Activated CD4-positive, alpha-beta T cell treated with anti-CD3 and anti-CD28 coated beads for 36 hours (primary cell): ENCODE data around the gene EIPR1. TPM values are rescaled to one million over a fixed set of nuclear protein-coding genes. Genes with fewer than 3 reads are reported as not detected.

Experiments used
- ATAC-seq: fragments of 200-7000 bp; cut with Tn5 transposase; one replicate; pipeline ENCODE4 v1.10.0; 2021; ENCODE audit warnings: mild to moderate bottlenecking, moderate library complexity
- CTCF ChIA-PET: fragments of 350-600 bp; sonication (Branson Sonifier 250); formaldehyde crosslinking; loops from one replicate; lab custom pipeline; 2021; ENCODE audit warnings: antibody characterized with exemption; lab: Charles Lee
- POLR2A ChIA-PET: fragments of 350-600 bp; sonication (Branson Sonifier 250); formaldehyde crosslinking; loops from one replicate; lab custom pipeline; 2021; ENCODE audit warnings: antibody characterized with exemption, inconsistent platforms; lab: Charles Lee
- DNase-seq: peaks from one replicate; pipeline ENCODE4 v3.0.0-alpha.2; 2020
- H3K27ac Mint-ChIP-seq: one replicate; pipeline ENCODE4 v1.8.0; 2021; ENCODE audit warnings: mixed read lengths
- H3K27me3 Mint-ChIP-seq: one replicate; pipeline ENCODE4 v1.8.0; 2021; ENCODE audit warnings: mixed read lengths
- H3K36me3 Mint-ChIP-seq: one replicate; pipeline ENCODE4 v1.8.0; 2021; ENCODE audit warnings: low read depth, mixed read lengths
- H3K4me1 Mint-ChIP-seq: one replicate; pipeline ENCODE4 v1.8.0; 2021; ENCODE audit warnings: mixed read lengths
- H3K4me3 Mint-ChIP-seq: one replicate; pipeline ENCODE4 v1.8.0; 2021; ENCODE audit warnings: mild to moderate bottlenecking, moderate library complexity, mixed read lengths
- H3K9me3 Mint-ChIP-seq: one replicate; pipeline ENCODE4 v1.8.0; 2021; ENCODE audit warnings: low read depth, mixed read lengths
- intact Hi-C, 2 experiments: fragments of 100-400 bp; cut with DNase I in 1 of 2; cut with micrococcal nuclease in 1 of 2; formaldehyde crosslinking; loops; one replicate each; pipeline versions ENCODE4 v1.14.2 to v1.15.1; 2022 to 2024; cut with DNase I, micrococcal nuclease
- total RNA-seq, 2 experiments: library from RNA; stranded (reverse); gene quantifications; one replicate each; pipeline ENCODE4 v1.2.3, GENCODE V29; 2021

Gene EIPR1
- total RNA-seq, 2 experiments from 2014 or later = 38.6 to 58.2 TPM

- Mint-ChIP-seq H3K36me3 (peaks cover 50% of the 10 kb centered on the region), H3K27me3 (no peaks in the 10 kb centered on the region), H3K4me1 (peaks cover 3% of the 10 kb centered on the region), H3K27ac (no peak overlapping the region), H3K9me3 (peaks cover 14% of the 10 kb centered on the region), H3K4me3 (no peak overlapping the region)
- no peak for ATAC-seq
- intact Hi-C loops = no loop called here
- POLR2A ChIA-PET = no interaction called here
- CTCF ChIA-PET = no interaction called here
- no peak for DNase-seq
Observed at GRCh38 chr2:3248754-3249475, 128.7 kb downstream of the EIPR1 start.

DNA sequence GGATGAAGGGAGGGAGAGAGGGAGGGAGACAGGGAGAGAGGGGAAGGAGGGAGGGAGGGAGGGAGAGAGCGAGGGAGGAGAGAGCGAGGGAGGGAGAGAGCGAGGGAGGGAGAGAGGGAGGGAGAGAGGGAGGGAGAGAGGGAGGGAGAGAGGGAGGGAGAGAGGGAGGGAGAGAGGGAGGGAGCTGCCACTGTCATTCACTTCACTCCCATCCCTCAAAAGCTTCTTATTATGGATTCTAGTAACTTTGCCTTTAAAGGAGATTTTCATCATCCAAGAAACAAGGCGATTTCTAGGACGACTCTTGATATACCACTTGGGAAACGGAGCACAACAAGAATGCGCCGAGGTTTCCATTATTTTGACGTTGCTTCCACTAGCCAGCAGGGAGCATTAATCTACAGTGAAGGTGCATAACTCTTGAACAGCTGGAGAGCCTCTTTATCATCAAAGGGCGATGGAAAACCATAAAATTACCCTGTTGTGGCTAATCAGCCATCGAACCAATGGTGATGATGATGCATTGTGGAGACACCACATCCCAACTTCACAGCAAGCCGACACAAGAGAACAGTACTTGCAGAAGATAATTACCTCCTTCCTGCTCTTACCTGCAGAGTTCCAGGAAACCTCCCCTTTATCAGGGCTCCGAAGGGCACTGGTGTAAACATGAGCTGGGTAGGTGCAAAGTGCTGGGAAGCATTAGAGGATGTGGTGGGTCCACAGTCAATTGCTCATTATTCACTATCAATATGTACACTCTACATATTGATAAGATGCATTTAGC lies 130.5 kb downstream of the EIPR1 start:
- ATAC-seq = no peak
- H3K27me3 Mint-ChIP-seq = no peaks in the 10 kb centered on the region
- ChIA-PET CTCF (interaction anchor here (1.3 kb wide), 1 partner anchor 13 kb away, joined by 5 read pairs; no protein-coding TSS in a partner anchor), POLR2A (no interaction called here)
- intact Hi-C loops = no loop called here
- H3K4me1 Mint-ChIP-seq = peaks cover 19% of the 10 kb centered on the region
- no peak overlapping the region for H3K27ac Mint-ChIP-seq
- no peak overlapping the region for H3K4me3 Mint-ChIP-seq
- peaks cover 46% of the 10 kb centered on the region for H3K36me3 Mint-ChIP-seq
- peaks cover 14% of the 10 kb centered on the region for H3K9me3 Mint-ChIP-seq
- no peak for DNase-seq

DNA sequence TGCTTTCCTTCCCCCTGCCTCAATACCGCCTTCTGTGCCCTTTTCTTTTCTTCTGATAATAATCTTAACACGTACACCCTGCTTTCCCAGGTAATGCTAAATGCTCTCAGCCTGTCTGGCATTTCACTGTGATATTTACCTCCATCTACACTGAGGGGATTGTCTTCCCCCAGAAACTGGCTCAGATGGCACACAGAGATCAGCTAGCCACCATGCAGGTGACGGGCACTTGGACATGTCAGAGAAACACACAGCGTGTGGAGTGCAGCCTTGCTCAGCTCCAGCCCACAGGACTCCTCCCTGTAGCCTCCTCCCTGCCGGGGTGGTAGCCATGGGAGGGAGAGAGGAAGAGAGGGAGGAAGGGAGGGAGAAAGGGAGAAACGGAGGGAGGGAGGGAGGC lies 131.2 kb downstream of the EIPR1 start:
- Mint-ChIP-seq H3K27ac (no peak overlapping the region), H3K27me3 (no peaks in the 10 kb centered on the region), H3K4me3 (no peak overlapping the region), H3K36me3 (peaks cover 44% of the 10 kb centered on the region), H3K9me3 (peaks cover 14% of the 10 kb centered on the region), H3K4me1 (peaks cover 26% of the 10 kb centered on the region)
- ATAC-seq = no peak
- POLR2A ChIA-PET = no interaction called here
- intact Hi-C loops = no loop called here
- CTCF ChIA-PET = interaction anchor here (1.0 to 1.3 kb wide), 2 partner anchors 14 to 41 kb away, joined by 3 to 5 read pairs; no protein-coding TSS in a partner anchor
- no peak for DNase-seq

- peaks cover 8% of the 10 kb centered on the region for H3K9me3 Mint-ChIP-seq
- no peak overlapping the region for H3K4me3 Mint-ChIP-seq
- ATAC-seq (no peak), DNase-seq (no peak)
- peaks cover 29% of the 10 kb centered on the region for H3K36me3 Mint-ChIP-seq
- peaks cover 29% of the 10 kb centered on the region for H3K4me1 Mint-ChIP-seq
- POLR2A ChIA-PET = no interaction called here
- H3K27me3 Mint-ChIP-seq = no peaks in the 10 kb centered on the region
- intact Hi-C loops = no loop called here
- no peak overlapping the region for H3K27ac Mint-ChIP-seq
- CTCF ChIA-PET = no interaction called here
Observed at GRCh38 chr2:3244486-3244885, 133.1 kb downstream of the EIPR1 start.

DNA sequence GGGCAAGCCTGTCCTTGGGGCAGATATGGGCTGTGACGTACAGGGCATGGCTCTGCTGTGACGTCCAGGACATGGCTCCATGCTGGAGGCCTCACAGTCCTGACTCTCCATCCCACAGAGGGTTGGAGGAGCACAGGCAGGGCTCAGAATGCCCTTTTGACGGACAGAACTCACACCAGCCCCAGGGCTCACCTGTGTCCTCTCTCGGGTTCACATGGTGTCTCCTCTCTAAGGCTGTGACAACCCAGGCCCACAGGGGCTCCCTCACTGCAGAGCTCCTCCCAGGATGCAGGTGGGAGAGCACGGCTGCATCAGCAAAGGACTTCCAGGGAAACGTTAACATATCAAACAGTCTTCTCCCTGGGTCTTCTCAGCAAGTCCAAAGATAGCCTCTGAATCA lies 133.8 kb downstream of the EIPR1 start:
- Mint-ChIP-seq H3K36me3 (peaks cover 22% of the 10 kb centered on the region), H3K4me1 (peaks cover 29% of the 10 kb centered on the region), H3K27ac (no peak overlapping the region), H3K27me3 (no peaks in the 10 kb centered on the region), H3K4me3 (no peak overlapping the region), H3K9me3 (peaks cover 2% of the 10 kb centered on the region)
- no peak for DNase-seq
- ChIA-PET POLR2A (no interaction called here), CTCF (no interaction called here)
- intact Hi-C loops = no loop called here
- ATAC-seq = no peak

DNA sequence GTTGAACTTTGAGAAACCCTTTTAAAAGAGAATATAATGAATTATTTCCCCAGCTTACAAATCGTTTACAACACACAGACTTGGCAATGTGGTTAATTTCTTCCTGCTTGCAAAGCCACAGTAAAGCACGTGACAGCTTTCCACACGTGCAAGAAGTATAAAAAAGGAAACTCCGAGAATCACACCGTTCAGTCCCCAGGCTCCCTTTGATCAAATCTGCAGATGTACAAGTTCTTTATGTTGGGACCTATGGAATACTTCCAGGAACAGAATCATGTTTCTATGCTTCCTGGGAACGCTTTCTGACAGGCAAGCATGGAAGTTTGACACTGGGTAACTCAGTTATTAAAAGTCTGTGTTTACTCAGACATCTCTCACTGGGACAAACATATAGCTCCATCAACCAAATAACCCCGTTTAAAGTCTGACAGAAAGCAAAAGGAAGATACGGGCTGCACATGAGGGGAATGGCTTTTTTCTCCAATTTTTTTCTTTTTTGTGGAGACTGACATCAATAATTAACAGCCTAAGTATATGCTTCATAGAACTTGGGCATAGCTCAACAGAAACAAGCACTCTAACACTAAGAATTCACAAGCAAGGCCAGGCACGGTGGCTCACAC lies 134.8 kb downstream of the EIPR1 start:
- intact Hi-C loops = no loop called here
- H3K36me3 Mint-ChIP-seq = peaks cover 18% of the 10 kb centered on the region
- CTCF ChIA-PET = no interaction called here

GRCh38 chr2:3241971-3242746 lies 135.5 kb downstream of the EIPR1 start:
- CTCF ChIA-PET = interaction anchor here (1.0 kb wide), 1 partner anchor 23 kb away, joined by 3 read pairs; no protein-coding TSS in a partner anchor
- H3K27me3 Mint-ChIP-seq = no peaks in the 10 kb centered on the region
- H3K36me3 Mint-ChIP-seq = peaks cover 16% of the 10 kb centered on the region
- DNase-seq = no peak
- H3K27ac Mint-ChIP-seq = peak overlapping the region; percentile 25
- ATAC-seq = no peak
- no peaks in the 10 kb centered on the region for H3K9me3 Mint-ChIP-seq
- intact Hi-C loops = no loop called here
- POLR2A ChIA-PET = no interaction called here
- no peak overlapping the region for H3K4me3 Mint-ChIP-seq
- H3K4me1 Mint-ChIP-seq = peaks cover 35% of the 10 kb centered on the region

More for the DNA sequence above, 134.8 kb downstream of the EIPR1 start:
- no peaks in the 10 kb centered on the region for H3K27me3 Mint-ChIP-seq
- H3K27ac Mint-ChIP-seq = peak overlapping the region; percentile 23
- POLR2A ChIA-PET = no interaction called here
- DNase-seq (peak; percentile 56), ATAC-seq (peak; percentile 51)
- H3K9me3 Mint-ChIP-seq = no peaks in the 10 kb centered on the region
- H3K4me3 Mint-ChIP-seq = no peak overlapping the region
- peaks cover 29% of the 10 kb centered on the region for H3K4me1 Mint-ChIP-seq

DNA sequence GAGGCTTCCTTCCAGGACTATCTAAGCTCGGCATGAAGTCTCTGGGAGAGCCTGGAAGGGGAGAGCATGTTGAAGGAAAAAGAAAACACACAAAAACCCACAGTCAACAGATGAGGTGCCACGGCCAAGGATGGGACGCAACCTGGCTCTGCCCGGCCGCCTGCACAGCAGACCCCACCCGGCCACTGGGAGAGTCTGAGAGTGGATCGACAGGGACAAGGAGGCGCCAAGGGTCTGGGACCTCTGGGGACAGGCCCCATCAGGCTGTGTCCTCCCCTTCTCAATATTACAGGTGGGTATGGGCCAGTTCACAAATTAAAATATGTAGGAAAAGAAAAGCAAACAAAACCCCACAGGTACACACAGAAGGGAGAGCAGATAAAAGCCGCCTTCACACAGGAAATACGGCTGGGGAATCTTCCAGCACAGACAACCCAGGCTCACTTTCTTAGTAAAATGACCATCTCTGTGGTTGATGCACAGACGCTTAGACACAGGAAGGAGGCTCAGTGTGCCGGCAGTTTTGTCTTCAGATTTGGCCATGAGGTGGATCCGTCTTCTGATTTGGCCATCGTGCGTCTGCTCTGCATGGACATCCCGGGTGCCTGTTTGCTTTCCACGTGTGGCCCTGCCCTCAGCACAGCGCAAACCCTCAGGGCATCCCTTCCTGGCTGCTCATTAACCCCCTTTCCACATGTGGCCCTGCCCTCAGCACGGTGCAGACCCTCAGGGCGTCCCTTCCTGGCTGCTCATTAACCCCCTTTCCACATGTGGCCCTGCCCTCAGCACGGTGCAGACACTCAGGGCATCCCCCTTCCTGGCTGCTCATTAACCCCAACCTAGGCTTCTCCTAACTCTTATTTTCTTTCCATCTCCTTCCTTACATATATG lies 138.4 kb downstream of the EIPR1 start:
- POLR2A ChIA-PET = no interaction called here
- peaks cover 51% of the 10 kb centered on the region for H3K4me1 Mint-ChIP-seq
- no peaks in the 10 kb centered on the region for H3K9me3 Mint-ChIP-seq
- no peaks in the 10 kb centered on the region for H3K27me3 Mint-ChIP-seq
- DNase-seq (peak; percentile 52), ATAC-seq (peak; percentile 86)
- H3K27ac Mint-ChIP-seq = no peak overlapping the region
- CTCF ChIA-PET = interaction anchor here (0.7 kb wide), 2 partner anchors 16 to 41 kb away, joined by 3 read pairs; no protein-coding TSS in a partner anchor
- H3K4me3 Mint-ChIP-seq = peak overlapping the region; percentile 1
- peaks cover 19% of the 10 kb centered on the region for H3K36me3 Mint-ChIP-seq
- intact Hi-C loops = loop anchor here (1.0 kb wide), 1 partner anchor 16 kb away; no protein-coding TSS in a partner anchor

- POLR2A ChIA-PET = interaction anchor here (0.6 to 0.7 kb wide), 2 partner anchors 36 to 43 kb away, joined by 3 read pairs; no protein-coding TSS in a partner anchor
- intact Hi-C loops = no loop called here
- ATAC-seq (no peak), DNase-seq (no peak)
- Mint-ChIP-seq H3K4me3 (no peak overlapping the region), H3K4me1 (peaks cover 27% of the 10 kb centered on the region), H3K36me3 (peaks cover 26% of the 10 kb centered on the region), H3K27ac (peak overlapping the region; percentile 28), H3K27me3 (no peaks in the 10 kb centered on the region), H3K9me3 (no peaks in the 10 kb centered on the region)
- CTCF ChIA-PET = no interaction called here
Observed at GRCh38 chr2:3236300-3237045, 141.1 kb downstream of the EIPR1 start.

DNA sequence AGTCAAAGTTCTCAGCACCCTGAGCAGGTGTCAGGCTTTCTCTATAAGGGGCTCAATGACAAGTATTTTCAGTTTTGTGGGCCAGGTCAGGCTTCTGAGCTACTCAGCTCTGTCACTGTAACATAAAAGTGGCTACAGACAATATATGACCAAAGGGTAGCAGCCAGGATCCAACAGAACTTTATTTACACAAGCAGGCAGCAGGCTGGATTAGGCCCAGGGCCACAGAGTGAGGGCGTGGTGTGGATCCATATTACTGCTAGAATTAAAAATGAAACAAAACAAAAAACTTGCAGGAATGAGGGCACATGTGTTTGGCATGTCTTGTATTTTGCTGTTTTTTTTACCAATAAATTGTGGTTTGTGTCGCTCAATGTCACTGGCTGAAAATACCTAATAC lies 143.7 kb downstream of the EIPR1 start:
- H3K36me3 Mint-ChIP-seq = peaks cover 32% of the 10 kb centered on the region

More for the DNA sequence above, 143.7 kb downstream of the EIPR1 start:
- intact Hi-C loops = no loop called here
- no peak overlapping the region for H3K27ac Mint-ChIP-seq
- H3K4me3 Mint-ChIP-seq = no peak overlapping the region
- no peak for DNase-seq
- peaks cover 26% of the 10 kb centered on the region for H3K4me1 Mint-ChIP-seq
- POLR2A ChIA-PET = no interaction called here
- H3K9me3 Mint-ChIP-seq = peaks cover 7% of the 10 kb centered on the region
- no peaks in the 10 kb centered on the region for H3K27me3 Mint-ChIP-seq
- CTCF ChIA-PET = interaction anchor here (0.7 kb wide), 1 partner anchor 17 kb away, joined by 3 read pairs; no protein-coding TSS in a partner anchor
- ATAC-seq = no peak
